ENCODE measurements around the gene PDCD1LG2.

- TF ChIP-seq CTCF (IDR thresholded peaks at IDR 0.05) (no peak), POLR2A (IDR thresholded peaks at IDR 0.05) (no peak)
Observed at GRCh38 chr9:5512658-5513452, 2.5 kb downstream of the PDCD1LG2 start.

All from right lobe of liver (tissue), 4 donors.